ENCODE results near the gene CREB5.
"Not testable (repeated sequence)": the region's sequence is repeated elsewhere in the genome, so short reads cannot be mapped to it uniquely, and the experiment has no call there.

CREB5 gene, protein sequence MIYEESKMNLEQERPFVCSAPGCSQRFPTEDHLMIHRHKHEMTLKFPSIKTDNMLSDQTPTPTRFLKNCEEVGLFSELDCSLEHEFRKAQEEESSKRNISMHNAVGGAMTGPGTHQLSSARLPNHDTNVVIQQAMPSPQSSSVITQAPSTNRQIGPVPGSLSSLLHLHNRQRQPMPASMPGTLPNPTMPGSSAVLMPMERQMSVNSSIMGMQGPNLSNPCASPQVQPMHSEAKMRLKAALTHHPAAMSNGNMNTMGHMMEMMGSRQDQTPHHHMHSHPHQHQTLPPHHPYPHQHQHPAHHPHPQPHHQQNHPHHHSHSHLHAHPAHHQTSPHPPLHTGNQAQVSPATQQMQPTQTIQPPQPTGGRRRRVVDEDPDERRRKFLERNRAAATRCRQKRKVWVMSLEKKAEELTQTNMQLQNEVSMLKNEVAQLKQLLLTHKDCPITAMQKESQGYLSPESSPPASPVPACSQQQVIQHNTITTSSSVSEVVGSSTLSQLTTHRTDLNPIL

DNA sequence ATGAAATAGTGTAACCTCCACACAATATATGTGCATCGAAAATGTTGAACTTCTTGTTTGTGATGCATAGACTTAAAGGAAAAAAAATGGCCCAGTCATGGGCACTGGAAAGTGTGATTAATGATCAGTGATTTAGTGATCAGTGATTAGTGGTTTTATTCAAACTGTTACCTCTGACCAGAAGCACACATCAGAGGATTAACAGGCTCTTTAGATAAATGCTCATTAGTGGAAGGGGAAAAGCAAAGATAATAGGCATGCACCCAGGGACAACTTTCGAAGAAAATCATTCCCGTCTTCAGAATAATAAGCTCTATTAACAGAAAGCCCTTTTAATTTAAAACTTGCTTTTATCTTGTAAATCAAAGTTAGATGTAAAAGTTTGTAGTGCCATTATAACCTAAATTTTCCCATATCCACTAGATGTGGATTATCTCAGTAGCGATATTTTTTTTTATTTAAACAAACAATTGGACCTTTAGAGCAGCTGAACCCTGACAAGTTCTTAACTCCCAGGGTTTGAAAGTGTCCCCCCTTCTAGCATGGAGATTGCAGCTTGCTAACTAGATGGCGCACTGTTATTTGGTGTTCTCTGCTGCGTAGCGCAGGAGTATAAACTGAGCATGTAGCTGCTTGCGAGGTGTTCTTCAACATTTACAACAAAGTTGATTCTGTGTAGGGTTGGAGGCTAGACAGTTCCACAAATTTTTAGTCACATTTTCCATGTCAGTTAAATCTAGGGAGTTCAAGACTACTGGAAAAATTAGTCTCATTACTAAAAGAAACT lies at the start of gene CREB5:
TSS of gene CREB5 (plus strand) at position 643 of the 787 bp plus-strand sequence. CDS start 397 bp downstream, outside the sequence.
- DNase-seq (ENCODE audit: low spot score), result no peak

DNA sequence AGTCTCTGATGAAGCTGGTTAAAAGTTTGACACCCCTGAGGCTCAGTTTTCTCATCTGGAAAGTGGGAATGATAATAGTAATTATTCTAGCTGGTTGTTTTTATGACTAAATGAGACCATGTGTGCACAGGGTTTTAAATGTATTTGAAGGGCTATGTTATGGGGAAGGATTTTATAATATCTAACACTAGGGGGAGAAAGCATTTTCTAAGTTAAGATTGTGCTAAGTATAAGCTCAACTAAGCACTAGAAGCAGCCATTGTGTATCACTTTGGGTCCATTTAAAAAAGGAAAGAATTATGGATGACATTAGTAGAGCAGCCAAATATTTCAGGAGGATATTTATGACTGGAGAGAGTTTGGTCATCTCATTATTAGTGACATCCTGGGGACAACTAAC lies 49.5 kb upstream of the CREB5 start:
- no peak for DNase-seq (ENCODE audit: low spot score)

DNA sequence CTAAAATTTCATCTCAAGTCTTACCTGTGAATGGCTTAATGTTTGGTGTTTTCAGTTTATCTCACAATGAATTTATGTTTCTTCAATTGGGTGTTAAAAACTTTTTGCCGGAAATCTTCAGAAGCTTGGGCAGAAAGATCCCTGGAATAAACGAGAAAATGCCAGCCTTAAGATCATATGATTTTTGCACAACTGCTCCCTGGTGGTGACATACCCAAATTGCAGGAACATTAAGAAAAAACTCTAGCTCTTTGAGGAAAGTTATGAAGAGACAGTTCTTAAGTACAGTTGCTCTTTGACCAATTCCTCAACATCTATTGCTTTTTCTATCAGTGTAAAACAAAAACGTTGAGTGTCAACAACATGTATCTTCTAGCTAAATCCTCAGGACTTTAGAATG lies 48.2 kb upstream of the CREB5 start:
- no peak for DNase-seq (ENCODE audit: low spot score)

DNA sequence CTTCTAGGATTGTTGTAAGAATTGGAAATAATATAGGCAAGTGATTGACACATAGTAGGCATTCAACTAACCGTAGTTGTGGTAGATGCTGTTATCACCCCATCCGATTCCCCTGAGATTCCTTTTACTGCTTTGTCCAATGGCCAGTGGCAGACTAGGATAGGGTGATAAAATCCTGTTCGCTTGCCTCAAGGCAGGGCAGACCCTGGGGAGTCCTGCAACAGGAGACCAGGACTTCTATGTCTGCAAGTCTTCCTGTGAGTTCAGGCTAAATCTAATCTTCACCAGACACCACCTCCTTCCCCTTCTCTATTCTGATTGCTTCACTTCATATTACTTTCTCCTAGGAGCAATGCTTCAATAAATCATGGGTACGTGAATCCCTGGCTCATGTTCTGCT lies 42.8 kb upstream of the CREB5 start:
- DNase-seq (ENCODE audit: low spot score), result no peak

DNA sequence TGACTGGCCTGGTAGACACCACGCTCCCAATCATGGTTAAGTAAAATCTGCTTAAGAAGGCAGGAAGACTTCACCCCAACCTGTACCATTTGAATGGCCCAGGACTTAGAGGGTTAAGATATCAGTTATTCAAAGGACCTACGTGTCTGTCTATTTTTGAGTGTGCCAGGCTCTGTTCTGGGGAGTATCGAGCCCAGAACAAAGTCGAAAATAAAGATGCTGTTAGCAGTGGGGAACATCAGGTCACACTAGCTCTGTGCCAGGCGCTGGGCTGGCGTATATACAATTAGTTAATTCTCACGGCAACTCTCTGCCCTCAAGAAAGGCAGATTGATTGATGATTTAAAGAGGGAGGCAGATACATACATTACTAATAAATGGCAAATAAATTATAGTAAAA lies 40.5 kb upstream of the CREB5 start:
- DNase-seq (ENCODE audit: low spot score), result no peak

DNA sequence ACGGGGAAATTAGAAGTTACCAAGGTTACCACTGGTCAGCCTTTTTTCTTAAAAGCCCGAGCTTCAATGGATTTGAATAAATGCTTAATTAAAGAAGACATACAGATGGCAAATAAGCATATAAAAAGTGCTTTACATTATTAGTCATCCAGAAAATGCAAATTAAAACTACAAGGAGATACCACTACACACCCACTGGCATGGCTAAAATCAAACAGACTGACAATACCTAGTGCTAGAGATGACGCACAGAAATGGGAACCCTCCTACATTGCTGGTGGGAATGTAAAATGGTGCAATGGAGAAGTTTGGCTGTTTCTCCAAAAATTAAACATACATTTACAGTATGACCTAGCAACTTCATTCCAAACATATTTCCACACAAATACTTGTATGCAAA lies 38.3 kb upstream of the CREB5 start:
- DNase-seq (ENCODE audit: low spot score), result no peak

DNA sequence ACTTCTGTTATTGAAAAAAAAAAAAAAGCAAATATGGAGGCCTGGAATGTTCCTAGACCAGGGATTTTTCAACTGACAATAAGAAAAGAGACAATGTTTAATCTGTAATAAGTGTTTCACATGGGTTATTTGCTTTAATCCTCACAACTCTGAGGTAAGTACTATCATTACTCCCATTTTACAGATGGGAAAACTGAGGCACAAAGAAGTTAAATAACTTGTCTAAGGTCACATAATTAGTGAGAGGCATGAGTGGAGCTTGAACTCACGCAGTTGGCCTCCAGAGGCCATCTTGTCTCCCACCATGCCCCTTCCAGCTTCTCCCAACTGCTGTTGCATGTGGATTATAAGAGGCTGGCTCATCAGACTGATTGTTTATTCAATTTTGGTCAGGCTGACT lies 36.6 kb upstream of the CREB5 start:
- no peak for DNase-seq (ENCODE audit: low spot score)

DNA sequence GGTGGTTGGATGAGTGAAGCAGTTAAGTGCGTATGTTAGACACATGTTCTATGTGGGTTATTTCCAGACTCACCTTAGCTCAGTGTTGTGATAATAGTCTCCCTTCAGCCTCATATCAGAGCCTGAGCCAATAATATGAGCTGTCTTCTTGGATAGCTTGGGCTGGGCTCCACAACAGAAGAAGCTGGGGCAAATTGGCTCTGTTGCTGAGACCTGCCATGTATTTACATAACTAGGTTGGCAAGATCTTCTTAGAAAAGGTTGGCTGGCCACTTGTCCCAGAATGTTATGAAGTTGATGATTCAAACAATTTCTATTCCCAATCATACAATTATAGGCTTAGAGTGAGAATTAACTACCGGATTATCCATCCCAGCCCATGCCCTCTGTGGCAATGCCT lies 35.7 kb upstream of the CREB5 start:
- DNase-seq (ENCODE audit: low spot score), result no peak

DNA sequence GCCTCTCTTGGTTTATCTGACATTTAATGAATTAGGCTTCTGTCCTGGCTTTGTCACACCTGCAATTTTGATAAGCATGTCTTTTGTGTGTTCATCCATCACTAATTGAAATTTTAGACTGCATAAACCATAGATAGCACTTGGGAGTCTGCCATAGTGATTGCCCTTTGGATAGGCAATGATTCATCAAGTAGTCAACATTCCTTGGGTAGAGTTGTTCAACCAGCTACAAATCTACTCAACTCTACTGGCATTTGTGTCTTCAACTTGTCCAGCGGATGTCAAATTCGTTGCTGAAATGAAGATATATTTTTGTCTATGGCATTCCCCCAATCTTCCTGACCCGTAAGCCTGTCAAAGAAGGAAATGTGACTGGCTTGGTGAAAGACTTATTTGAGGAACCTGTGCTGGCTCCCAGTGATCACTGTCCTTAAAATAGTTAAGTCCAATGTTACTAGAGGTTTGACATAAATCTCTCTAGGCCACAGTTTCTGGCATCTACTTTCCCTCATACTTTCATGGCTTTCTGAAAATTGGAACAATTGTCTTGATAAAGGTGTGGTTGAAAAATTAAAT lies 33.7 kb upstream of the CREB5 start:
- peak; percentile 4 for DNase-seq (ENCODE audit: low spot score)

DNA sequence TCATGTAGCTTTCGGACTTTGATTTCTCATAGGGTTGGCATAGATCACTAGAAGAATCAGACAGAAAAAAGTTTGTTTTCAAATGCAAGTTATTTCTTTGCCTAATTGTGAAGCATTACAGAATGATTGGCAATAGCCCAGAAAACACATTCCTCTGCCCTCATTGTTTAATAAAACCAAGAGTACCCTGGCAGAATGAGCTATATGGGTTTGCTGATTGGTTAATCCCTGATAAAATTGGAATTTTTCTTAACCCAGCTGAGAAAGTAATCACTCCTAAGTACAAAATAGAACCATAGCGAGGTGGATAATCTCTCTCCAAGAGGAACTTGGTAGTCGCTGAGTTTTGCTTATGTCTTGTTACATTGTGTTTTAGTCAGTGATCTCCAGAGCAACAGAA lies 30.9 kb upstream of the CREB5 start:
- DNase-seq (ENCODE audit: low spot score), result no peak

DNA sequence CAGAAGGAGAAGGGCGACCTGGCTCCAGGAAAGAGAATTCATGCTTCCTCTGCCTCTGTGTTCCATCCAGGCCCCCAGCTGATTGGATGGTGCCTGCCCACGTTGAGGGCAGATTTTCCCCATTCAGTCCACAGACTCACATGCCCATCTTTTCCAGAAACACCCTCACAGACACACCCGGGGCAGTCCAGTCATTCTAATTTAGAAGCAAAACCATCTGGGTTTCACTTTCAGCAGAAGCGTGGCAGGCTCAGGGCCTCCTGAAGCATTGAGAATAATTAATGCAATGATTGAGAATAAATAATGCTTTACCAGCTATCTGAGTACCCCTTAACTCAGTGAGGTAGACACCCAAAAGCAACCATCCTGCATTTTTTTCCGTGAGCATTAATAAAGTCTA lies 30.2 kb upstream of the CREB5 start:
- no peak for DNase-seq (ENCODE audit: low spot score)

DNA sequence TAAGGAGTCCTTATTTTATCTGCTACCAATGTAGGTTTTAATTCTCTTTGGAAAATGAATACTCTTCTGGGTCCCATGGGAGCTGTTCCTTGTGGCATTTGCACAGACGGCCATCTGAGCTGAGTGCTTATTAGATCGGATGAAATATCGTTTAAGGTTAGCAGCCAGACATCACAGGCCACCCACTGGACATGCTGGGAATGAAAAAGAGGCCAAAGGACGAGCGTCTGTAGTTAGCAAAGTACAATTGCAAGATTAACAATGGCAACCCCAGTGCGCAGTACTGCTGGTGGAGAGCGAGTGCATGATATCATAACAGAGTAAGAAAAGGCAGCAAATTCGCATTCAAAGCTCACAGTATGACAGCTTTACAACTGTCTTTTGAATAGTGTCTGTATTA lies 28.3 kb upstream of the CREB5 start:
- DNase-seq (ENCODE audit: low spot score), result no peak

DNA sequence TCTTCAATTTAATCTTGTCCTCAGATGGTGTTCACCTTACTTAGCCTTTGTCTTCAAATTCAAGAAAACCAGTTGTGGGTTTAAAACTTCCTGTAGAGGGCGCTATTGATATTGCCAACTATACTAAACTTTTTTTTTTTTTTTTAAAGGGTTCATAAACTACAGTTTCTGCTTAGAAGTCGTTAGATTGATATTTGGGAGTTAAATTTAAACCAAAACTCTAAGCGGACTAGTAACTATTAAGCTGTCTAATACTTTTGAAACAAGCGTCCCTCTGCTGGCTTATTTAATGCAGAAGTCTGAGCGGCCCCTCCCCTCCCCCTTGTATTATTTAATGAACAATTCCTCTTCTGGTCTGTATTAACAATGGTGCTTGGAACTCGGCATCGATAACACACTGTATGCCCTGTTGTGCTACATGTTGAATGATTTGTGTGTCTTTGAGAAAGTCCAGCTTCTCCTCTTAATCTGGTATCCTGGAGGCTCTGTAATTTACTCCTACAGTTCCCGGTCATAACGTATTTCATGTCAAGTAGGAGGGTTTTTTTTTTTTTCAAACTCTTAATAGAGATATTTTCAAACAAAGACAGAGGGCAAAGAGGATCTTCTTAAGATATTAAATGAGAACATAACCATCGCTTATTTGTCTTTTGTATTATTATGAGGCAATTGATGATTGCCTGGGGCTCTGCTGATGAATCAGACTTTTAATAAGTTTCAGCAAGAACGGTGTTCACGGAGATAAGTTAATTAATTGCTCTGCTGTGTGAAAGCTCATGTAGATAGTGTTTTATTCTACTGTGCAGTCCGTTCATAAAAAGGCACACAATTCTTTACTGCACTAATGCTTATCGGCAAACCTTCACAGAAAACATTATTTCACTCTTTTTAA lies 22.6 kb upstream of the CREB5 start:
- DNase-seq (ENCODE audit: low spot score), result peak; percentile 7

DNA sequence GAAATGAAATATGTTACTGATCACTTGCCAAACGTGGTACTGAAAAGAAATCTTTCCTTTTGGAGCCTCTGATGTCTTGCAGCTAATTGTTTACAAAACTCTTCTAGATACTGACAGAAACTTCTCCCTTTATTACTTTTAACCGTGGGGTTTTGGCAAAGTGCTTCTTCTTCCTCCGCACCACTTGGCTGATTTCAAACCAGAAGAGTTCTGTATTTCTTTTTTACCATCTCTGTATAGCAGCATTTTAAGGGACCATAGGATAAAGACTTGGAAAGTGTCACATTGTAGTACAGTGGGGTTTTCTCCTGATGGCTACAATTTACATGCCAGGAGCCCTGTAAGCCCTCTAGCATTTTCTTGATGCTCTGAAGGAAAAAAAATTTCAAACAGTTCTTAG lies 21.9 kb upstream of the CREB5 start:
- no peak for DNase-seq (ENCODE audit: low spot score)

DNA sequence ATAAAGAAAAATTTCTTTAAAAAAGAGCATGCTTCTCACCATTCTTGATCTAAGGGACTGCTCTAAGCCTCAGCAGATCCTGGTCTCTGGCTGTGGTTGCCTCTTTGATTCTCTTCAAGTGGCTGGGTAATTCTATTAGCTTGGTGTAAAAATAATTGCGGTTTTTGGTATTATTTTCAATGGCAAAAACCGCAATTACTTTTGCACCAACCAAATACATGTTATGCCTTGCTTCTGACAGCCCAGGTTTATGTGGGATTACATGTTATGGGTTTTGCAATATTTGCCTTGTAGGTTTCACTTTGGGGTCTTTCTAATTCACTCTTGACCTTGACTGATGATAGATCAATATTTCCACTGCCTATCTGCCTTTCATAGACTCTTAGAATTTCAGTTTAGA lies 20.0 kb upstream of the CREB5 start:
- DNase-seq (ENCODE audit: low spot score), result no peak

DNA sequence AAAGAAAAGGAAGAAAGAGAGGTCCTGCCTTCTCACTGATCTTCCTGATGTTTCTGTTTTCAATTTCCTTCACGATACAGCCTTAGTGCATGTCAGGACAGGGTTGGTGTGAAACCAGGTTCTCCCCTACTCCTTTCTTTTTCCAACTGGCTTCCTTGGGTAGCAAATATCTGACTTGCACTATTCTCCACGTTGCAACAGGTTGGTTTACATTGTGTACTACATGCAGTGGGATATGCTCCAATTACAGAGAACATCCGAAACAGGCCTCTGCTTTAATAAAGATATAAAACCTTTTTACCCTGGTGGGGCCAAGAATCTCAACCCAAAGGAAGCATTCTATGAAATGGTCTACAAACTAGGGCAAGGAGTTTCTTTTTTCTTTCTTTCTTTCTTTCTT lies 16.9 kb upstream of the CREB5 start:
- DNase-seq (ENCODE audit: low spot score), result no peak

DNA sequence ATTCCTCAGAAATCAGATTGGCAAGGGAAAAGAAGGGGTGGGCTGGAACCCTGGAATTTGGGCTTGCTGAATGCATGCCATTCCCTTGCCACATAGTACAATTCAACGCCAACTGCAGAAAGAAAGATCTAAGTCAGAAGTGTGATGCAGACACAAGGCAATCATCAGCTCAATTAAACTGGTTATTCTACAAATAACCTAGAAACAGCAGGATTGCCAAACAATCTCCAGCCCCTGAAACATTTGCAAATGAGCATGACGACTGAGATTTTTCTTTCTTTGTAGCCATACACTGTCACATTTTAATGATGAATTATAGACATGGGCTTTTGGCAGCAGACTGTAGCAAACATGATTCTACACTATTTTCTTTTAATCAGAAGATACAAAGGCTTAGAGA lies 16.5 kb upstream of the CREB5 start:
- DNase-seq (ENCODE audit: low spot score), result no peak

DNA sequence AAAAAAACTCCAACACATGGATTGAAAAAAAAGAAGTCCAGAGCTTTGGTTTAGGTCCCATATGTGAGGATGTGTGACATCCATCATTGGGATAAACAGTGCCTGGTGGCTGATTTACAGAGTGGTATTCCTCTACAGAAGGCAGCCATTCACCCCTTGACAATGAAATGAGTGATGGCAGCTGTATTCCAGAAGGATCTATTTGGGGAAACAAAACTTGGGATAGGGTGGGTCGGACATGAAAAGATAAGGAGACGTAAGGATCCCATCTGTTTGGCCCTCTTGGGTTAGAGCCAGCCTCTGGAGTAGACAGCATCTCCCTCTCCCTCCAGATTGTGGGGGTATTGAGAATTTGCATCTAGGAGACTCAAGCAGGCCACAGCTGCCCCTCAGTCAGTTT lies 15.2 kb upstream of the CREB5 start:
- no peak for DNase-seq (ENCODE audit: low spot score)

DNA sequence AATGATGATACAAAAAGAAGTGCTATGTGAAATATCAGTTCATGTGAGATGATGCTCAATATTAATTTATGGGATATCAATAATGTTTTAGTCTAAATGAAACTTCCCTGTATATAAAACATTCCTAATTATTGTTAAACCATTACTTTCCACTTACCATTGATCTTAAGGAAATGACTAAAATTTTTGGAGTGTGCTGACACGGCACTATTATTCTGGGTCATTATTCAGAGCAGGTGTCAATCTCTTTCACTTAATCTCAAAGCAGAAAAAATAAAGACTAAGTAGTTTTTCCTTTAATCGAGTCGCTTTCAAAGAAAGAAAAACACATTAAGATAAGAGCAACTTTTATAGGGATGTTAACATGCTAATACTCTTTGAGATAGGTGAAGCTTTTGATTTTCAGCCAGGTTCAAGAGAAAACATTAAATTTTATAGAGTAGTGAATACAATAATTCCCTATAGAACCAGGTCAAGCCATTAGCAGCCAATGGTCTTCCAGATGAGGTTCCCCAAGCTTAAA lies 11.4 kb upstream of the CREB5 start:
- DNase-seq (ENCODE audit: low spot score), result no peak

DNA sequence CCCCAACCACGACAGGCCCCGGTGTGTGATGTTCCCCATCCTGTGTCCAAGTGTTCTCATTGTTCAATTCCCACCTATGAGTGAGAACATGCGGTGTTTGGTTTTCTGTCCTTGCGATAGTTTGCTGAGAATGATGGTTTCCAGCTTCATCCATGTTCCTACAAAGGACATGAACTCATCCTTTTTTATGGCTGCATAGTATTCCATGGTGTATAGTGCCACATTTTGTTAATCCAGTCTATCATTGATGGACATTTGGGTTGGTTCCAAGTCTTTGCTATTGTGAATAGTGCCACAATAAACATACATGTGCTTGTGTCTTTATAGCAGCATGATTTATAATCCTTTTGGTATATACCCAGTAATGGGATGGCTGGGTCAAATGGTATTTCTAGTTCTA lies 10.8 kb upstream of the CREB5 start:
- DNase-seq (ENCODE audit: low spot score), result not testable (repeated sequence)

DNA sequence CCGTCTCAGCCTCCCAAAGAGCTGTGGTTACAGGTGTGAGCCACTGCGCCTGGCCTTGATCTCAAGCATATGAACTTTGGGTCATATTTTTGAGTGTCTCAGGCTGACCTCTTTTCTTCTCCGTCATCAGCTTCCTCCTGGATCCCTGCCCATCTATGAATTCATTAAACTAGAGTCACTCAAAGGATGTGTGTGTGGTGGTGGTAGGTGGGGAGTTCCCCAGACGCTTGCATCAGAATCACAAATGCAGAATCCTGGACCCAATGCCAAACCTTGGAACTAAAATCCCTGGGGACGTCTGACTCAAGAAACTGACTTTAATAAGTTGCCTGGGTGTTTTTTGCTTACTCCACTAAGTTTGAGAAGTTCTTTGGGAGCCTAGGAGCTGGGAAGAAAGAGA lies 6.7 kb upstream of the CREB5 start:
- no peak for DNase-seq (ENCODE audit: low spot score)

DNA sequence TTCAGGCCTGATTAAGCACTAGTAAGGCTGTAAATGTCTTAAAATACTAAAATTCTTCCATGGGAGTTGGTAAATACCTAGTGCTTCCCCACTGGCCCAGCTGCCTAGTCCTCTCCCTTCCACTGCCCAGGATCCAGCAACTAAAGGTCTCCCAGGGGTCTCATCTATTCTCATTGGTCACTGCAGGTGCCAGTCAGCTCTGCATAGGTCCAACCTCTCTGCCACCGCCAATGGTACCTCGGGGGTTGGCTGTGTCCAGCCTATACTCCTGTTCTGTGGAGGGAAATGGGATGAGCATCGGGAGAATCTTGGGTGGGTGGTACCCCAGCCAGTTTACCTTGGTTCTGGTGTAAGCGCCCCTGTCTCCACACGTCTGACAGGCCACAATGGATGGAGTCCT lies 6.1 kb upstream of the CREB5 start:
- DNase-seq (ENCODE audit: low spot score), result no peak
